ENCODE measurements around the gene WT1.

GRCh38 chr11:32374261-32374711 is 61.1 kb downstream of the WT1 start:
- TF ChIP-seq CTCF (IDR thresholded peaks at IDR 0.05; ENCODE audit: extremely low read depth in 1 of 2, insufficient read depth in 1 of 2, low read depth in 1 of 2, low read length in 2 of 2) (peak; percentile 62 to 63), EZH2 (IDR thresholded peaks at IDR 0.05; ENCODE audit: borderline replicate concordance, low read depth, low read length, severe bottlenecking) (no peak), POLR2AphosphoS5 (IDR thresholded peaks at IDR 0.05; ENCODE audit: insufficient read depth, low read depth, low read length) (no peak), GATA2 (IDR thresholded peaks at IDR 0.05; ENCODE audit: insufficient read depth, insufficient read length, low read depth, low read length) (no peak), POLR2A (IDR thresholded peaks at IDR 0.05; ENCODE audit: low read depth, low read length) (no peak), MAX (IDR thresholded peaks at IDR 0.05; ENCODE audit: insufficient read depth, insufficient read length) (no peak)

Measured in endothelial cell of umbilical vein (primary cell).